Vagina (tissue), 2 donors: ENCODE data around the gene PMS2. TPM values are rescaled to one million over a fixed set of nuclear protein-coding genes. Genes with fewer than 3 reads are reported as not detected.

ENCODE experiments used
- DNase-seq, 2 donors: peaks; one replicate each; pipeline ENCODE4 v3.0.0-alpha.2; 2017; ENCODE audit errors: extremely low spot score in 2 of 2
- H3K27ac ChIP-seq: fragments of 200-600 bp; sonication (generic); one replicate; pipeline ENCODE4 v1.5.1; 2019
- H3K27me3 ChIP-seq: fragments of 200-600 bp; sonication (generic); one replicate; pipeline ENCODE4 v1.5.1; 2019
- H3K36me3 ChIP-seq, 2 donors: fragments of 200-600 bp; sonication (generic); one replicate each; pipeline ENCODE4 v1.5.1; 2017 to 2019
- H3K4me1 ChIP-seq: fragments of 200-600 bp; sonication (generic); one replicate; pipeline ENCODE4 v1.5.1; 2019
- H3K4me3 ChIP-seq, 2 donors: fragments of 200-600 bp; sonication (generic); 1 replicate in 1 of 2; 2 replicates in 1 of 2; pipeline ENCODE4 v1.5.1; 2016 to 2019
- H3K9me3 ChIP-seq: fragments of 200-600 bp; sonication (generic); one replicate; pipeline ENCODE4 v1.5.1; 2019
- POLR2A ChIP-seq, 2 donors: fragments of 450-650 bp; IDR thresholded peaks; one replicate each; pipeline ENCODE4 v1.6.1; 2017; ENCODE audit warnings: antibody characterized with exemption in 2 of 2, mild to moderate bottlenecking in 2 of 2, moderate library complexity in 2 of 2
- POLR2AphosphoS5 ChIP-seq, 2 donors: sonication (generic); formaldehyde crosslinking; IDR thresholded peaks; one replicate each; pipeline ENCODE4 v1.9.0; 2017; ENCODE audit warnings: antibody characterized with exemption in 2 of 2, mild to moderate bottlenecking in 2 of 2, low read depth in 1 of 2; ENCODE audit not compliant: insufficient read depth in 1 of 2
- intact Hi-C: fragments of 100-400 bp; cut with DNase I; formaldehyde crosslinking; loops from one replicate; pipeline ENCODE4 v1.15.1; 2023
- total RNA-seq: library from RNA; depleted of rRNA; stranded (reverse); fragments of >200 nt; gene quantifications from one replicate; pipeline ENCODE4 v1.2.3, GENCODE V29; 2016
- TF ChIP-seq, protein P1 (sequence below), 3 experiments: fragments of 450-650 bp in 2 of 3; fragments of 200-600 bp in 1 of 3; sonication (generic) in 1 of 3; IDR thresholded peaks; one replicate each; pipeline ENCODE4 v1.5.1; 2017 to 2019; ENCODE audit warnings: antibody characterized with exemption in 3 of 3, mild to moderate bottlenecking in 2 of 3, moderate library complexity in 2 of 3

The PMS2 gene
- total RNA-seq, 1 donor from 2014 or later = 15.2 TPM

GRCh38 chr7:6035686-6036085 lies 26.8 kb upstream of the PMS2 start:
- TF ChIP-seq, protein P1, sequence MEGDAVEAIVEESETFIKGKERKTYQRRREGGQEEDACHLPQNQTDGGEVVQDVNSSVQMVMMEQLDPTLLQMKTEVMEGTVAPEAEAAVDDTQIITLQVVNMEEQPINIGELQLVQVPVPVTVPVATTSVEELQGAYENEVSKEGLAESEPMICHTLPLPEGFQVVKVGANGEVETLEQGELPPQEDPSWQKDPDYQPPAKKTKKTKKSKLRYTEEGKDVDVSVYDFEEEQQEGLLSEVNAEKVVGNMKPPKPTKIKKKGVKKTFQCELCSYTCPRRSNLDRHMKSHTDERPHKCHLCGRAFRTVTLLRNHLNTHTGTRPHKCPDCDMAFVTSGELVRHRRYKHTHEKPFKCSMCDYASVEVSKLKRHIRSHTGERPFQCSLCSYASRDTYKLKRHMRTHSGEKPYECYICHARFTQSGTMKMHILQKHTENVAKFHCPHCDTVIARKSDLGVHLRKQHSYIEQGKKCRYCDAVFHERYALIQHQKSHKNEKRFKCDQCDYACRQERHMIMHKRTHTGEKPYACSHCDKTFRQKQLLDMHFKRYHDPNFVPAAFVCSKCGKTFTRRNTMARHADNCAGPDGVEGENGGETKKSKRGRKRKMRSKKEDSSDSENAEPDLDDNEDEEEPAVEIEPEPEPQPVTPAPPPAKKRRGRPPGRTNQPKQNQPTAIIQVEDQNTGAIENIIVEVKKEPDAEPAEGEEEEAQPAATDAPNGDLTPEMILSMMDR (IDR thresholded peaks at IDR 0.05) = no peak
- TF ChIP-seq POLR2AphosphoS5 (IDR thresholded peaks at IDR 0.05; ENCODE audit: insufficient read depth in 1 of 2, low read depth in 1 of 2) = no peak
- TF ChIP-seq POLR2A (IDR thresholded peaks at IDR 0.05) = no peak
- Histone ChIP-seq H3K27ac (no peak overlapping the region), H3K36me3 (peaks cover 0 to 62% of the 10 kb centered on the region in 2 donors), H3K4me1 (no peaks in the 10 kb centered on the region), H3K9me3 (no peaks in the 10 kb centered on the region), H3K4me3 (no peak overlapping the region), H3K27me3 (no peaks in the 10 kb centered on the region)
- intact Hi-C loops = no loop called here
- no peak for DNase-seq

GRCh38 chr7:6035165-6035564 lies 26.3 kb upstream of the PMS2 start:
- DNase-seq = no peak
- Histone ChIP-seq H3K4me1 (no peaks in the 10 kb centered on the region), H3K9me3 (no peaks in the 10 kb centered on the region), H3K36me3 (peaks cover 0 to 58% of the 10 kb centered on the region in 2 donors), H3K27ac (no peak overlapping the region), H3K4me3 (no peak overlapping the region), H3K27me3 (no peaks in the 10 kb centered on the region)
- intact Hi-C loops = no loop called here
- TF ChIP-seq, protein P1 (IDR thresholded peaks at IDR 0.05) = no peak
- TF ChIP-seq POLR2AphosphoS5 (IDR thresholded peaks at IDR 0.05; ENCODE audit: insufficient read depth in 1 of 2, low read depth in 1 of 2) (no peak), POLR2A (IDR thresholded peaks at IDR 0.05) (no peak)

DNA sequence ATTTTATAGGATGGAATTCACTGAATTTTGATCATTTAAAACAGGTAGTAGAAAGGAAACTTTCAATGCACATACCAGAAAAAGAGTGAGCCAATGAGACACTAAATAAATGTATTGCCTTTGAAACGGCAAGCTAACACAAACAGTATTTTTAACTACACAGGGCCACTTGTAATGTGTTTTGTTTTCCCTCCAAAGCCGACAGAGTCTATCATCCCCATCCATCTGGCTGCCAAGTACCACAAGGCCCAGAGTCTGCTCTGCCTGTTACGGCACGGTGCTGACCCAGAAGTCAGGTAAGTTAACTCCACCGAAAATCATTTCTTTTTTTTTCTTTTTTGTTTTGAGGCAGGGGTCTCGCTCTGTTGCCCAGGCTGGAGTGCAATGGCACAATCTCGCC lies 23.8 kb upstream of the PMS2 start:
- no peak overlapping the region for H3K27ac ChIP-seq
- H3K4me1 ChIP-seq = no peaks in the 10 kb centered on the region
- H3K9me3 ChIP-seq = no peaks in the 10 kb centered on the region
- TF ChIP-seq POLR2A (IDR thresholded peaks at IDR 0.05) (no peak), POLR2AphosphoS5 (IDR thresholded peaks at IDR 0.05; ENCODE audit: insufficient read depth in 1 of 2, low read depth in 1 of 2) (no peak)
- TF ChIP-seq, protein P1 (IDR thresholded peaks at IDR 0.05) = no peak
- DNase-seq = no peak
- peaks cover 0 to 49% of the 10 kb centered on the region in 2 donors for H3K36me3 ChIP-seq
- H3K27me3 ChIP-seq = no peaks in the 10 kb centered on the region
- no peak overlapping the region for H3K4me3 ChIP-seq
- intact Hi-C loops = no loop called here

GRCh38 chr7:6032167-6032566 lies 23.3 kb upstream of the PMS2 start:
- H3K36me3 ChIP-seq = peaks cover 0 to 53% of the 10 kb centered on the region in 2 donors
- no peaks in the 10 kb centered on the region for H3K9me3 ChIP-seq
- no peaks in the 10 kb centered on the region for H3K4me1 ChIP-seq
- no peak for DNase-seq
- no peak overlapping the region for H3K4me3 ChIP-seq
- intact Hi-C loops = no loop called here
- no peaks in the 10 kb centered on the region for H3K27me3 ChIP-seq
- TF ChIP-seq, protein P1 (IDR thresholded peaks at IDR 0.05) = no peak
- TF ChIP-seq POLR2A (IDR thresholded peaks at IDR 0.05) (no peak), POLR2AphosphoS5 (IDR thresholded peaks at IDR 0.05; ENCODE audit: insufficient read depth in 1 of 2, low read depth in 1 of 2) (no peak)
- H3K27ac ChIP-seq = no peak overlapping the region

- TF ChIP-seq POLR2AphosphoS5 (IDR thresholded peaks at IDR 0.05; ENCODE audit: insufficient read depth in 1 of 2, low read depth in 1 of 2) = no peak
- no peak for TF ChIP-seq POLR2A (IDR thresholded peaks at IDR 0.05)
- TF ChIP-seq, protein P1 (IDR thresholded peaks at IDR 0.05) = no peak
- no peak for DNase-seq
- H3K4me3 ChIP-seq = no peak overlapping the region
- no peaks in the 10 kb centered on the region for H3K27me3 ChIP-seq
- intact Hi-C loops = no loop called here
- no peaks in the 10 kb centered on the region for H3K4me1 ChIP-seq
- peaks cover 0 to 59% of the 10 kb centered on the region in 2 donors for H3K36me3 ChIP-seq
- no peak overlapping the region for H3K27ac ChIP-seq
- no peaks in the 10 kb centered on the region for H3K9me3 ChIP-seq
Observed at GRCh38 chr7:6031567-6031966, 22.7 kb upstream of the PMS2 start.
